IMR-90 (cell line): ENCODE results near the gene ST14. TPM values are rescaled to one million over a fixed set of nuclear protein-coding genes. Genes with fewer than 3 reads are reported as not detected.

ENCODE experiments used
- ATAC-seq: fragments of 200-7000 bp; cut with Tn5 transposase; 2 replicates; pipeline ENCODE4 v1.9.1; 2020; ENCODE audit warnings: low read depth, mild to moderate bottlenecking, moderate library complexity
- BruUV-seq: library from RNA; stranded (reverse); fragments of 400-500 nt; replicated peaks from 2 replicates; lab custom pipeline; 2021; lab: Mats Ljungman, UMichigan
- CTCF ChIA-PET: fragments of 300-600 bp; formaldehyde crosslinking; extraction: SDS; loops from one replicate; lab custom pipeline; 2021; ENCODE audit warnings: antibody characterized with exemption; lab: Yijun Ruan, JAX
- POLR2A ChIA-PET: fragments of 300-600 bp; sonication (Branson Sonifier 250); formaldehyde crosslinking; loops from one replicate; lab custom pipeline; 2022; ENCODE audit warnings: antibody characterized with exemption; ENCODE audit not compliant: unreplicated experiment; lab: Charles Lee
- DNase-seq: peaks from one replicate; pipeline ENCODE4 v3.0.0; 2013
- H2AFZ ChIP-seq: replicated peaks from 2 replicates; pipeline ENCODE3; 2013; ENCODE audit warnings: low read length, mild to moderate bottlenecking; ENCODE audit not compliant: poor library complexity
- H2AK5ac ChIP-seq: 2 replicates; pipeline ENCODE4 v1.6.1; 2013; ENCODE audit warnings: low read depth, low read length, inconsistent platforms
- H2AK9ac ChIP-seq: replicated peaks from 2 replicates; pipeline ENCODE3; 2013; ENCODE audit warnings: mild to moderate bottlenecking, low read depth, low read length, moderate library complexity; ENCODE audit not compliant: poor library complexity
- H2BK120ac ChIP-seq: 2 replicates; pipeline ENCODE4 v1.6.1; 2013; ENCODE audit warnings: low read depth, low read length, inconsistent platforms
- H2BK15ac ChIP-seq: 3 replicates; pipeline ENCODE4 v1.6.1; 2013; ENCODE audit warnings: low read depth, low read length, inconsistent platforms
- H2BK20ac ChIP-seq: 2 replicates; pipeline ENCODE4 v1.6.1; 2013; ENCODE audit warnings: low read depth, mild to moderate bottlenecking, inconsistent platforms, low read length, moderate library complexity
- H2BK5ac ChIP-seq: 2 replicates; pipeline ENCODE4 v1.6.1; 2013; ENCODE audit warnings: mild to moderate bottlenecking, low read depth, low read length, inconsistent platforms; ENCODE audit not compliant: poor library complexity, severe bottlenecking
- H3K14ac ChIP-seq: replicated peaks from 2 replicates; pipeline ENCODE4 v1.6.1; 2013; ENCODE audit warnings: low read depth, low read length, inconsistent platforms
- H3K18ac ChIP-seq: 2 replicates; pipeline ENCODE4 v1.6.1; 2013; ENCODE audit warnings: low read depth, low read length, control low read depth
- H3K23ac ChIP-seq: 2 replicates; pipeline ENCODE4 v1.6.1; 2013; ENCODE audit warnings: low read depth, low read length, inconsistent platforms
- H3K27ac ChIP-seq: 2 replicates; pipeline ENCODE4 v1.5.1; 2013; ENCODE audit warnings: mild to moderate bottlenecking, control low read depth, low read length; ENCODE audit not compliant: insufficient read depth
- H3K27me3 ChIP-seq: 2 replicates; pipeline ENCODE4 v1.6.1; 2013; ENCODE audit warnings: low read length; ENCODE audit not compliant: control insufficient read depth, insufficient read depth
- H3K36me3 ChIP-seq: 2 replicates; pipeline ENCODE4 v1.6.1; 2013; ENCODE audit warnings: low read length, mixed read lengths; ENCODE audit not compliant: control insufficient read depth, insufficient read depth
- H3K4ac ChIP-seq: 2 replicates; pipeline ENCODE4 v1.6.1; 2013; ENCODE audit warnings: low read depth, low read length, inconsistent platforms
- H3K4me1 ChIP-seq: 2 replicates; pipeline ENCODE4 v1.6.1; 2013; ENCODE audit warnings: low read length, mixed read lengths; ENCODE audit not compliant: control insufficient read depth, insufficient read depth
- H3K4me2 ChIP-seq: 2 replicates; pipeline ENCODE4 v1.6.1; 2013; ENCODE audit warnings: low read depth, mild to moderate bottlenecking, control low read depth, low read length, moderate library complexity
- H3K4me3 ChIP-seq: 2 replicates; pipeline ENCODE4 v1.5.1; 2013; ENCODE audit warnings: low read depth, mild to moderate bottlenecking, control low read depth, low read length, moderate library complexity; ENCODE audit not compliant: insufficient read depth
- H3K56ac ChIP-seq: 2 replicates; pipeline ENCODE4 v1.6.1; 2013; ENCODE audit warnings: low read length, inconsistent platforms; ENCODE audit not compliant: insufficient read depth; ENCODE audit errors: extremely low read depth
- H3K79me1 ChIP-seq, 2 experiments: 2 replicates each; pipeline ENCODE4 v1.6.1; 2013; ENCODE audit warnings: low read length in 2 of 2, inconsistent platforms in 1 of 2, low read depth in 1 of 2
- H3K9ac ChIP-seq: 2 replicates; pipeline ENCODE4 v1.6.1; 2013; ENCODE audit warnings: low read depth, low read length, control low read depth
- H3K9me1 ChIP-seq: 2 replicates; pipeline ENCODE4 v1.6.1; 2013; ENCODE audit warnings: low read length, inconsistent platforms; ENCODE audit not compliant: insufficient read depth
- H3K9me3 ChIP-seq: 2 replicates; pipeline ENCODE4 v1.6.1; 2013; ENCODE audit warnings: low read length; ENCODE audit not compliant: control insufficient read depth, insufficient read depth
- H4K20me1 ChIP-seq: 2 replicates; pipeline ENCODE4 v1.6.1; 2013; ENCODE audit warnings: low read length, inconsistent platforms; ENCODE audit not compliant: insufficient read depth
- H4K5ac ChIP-seq: 2 replicates; pipeline ENCODE4 v1.6.1; 2013; ENCODE audit warnings: mild to moderate bottlenecking, low read depth, low read length, control low read depth
- H4K8ac ChIP-seq, 2 experiments: 2 replicates each; pipeline ENCODE4 v1.6.1; 2013; ENCODE audit warnings: low read depth in 2 of 2, low read length in 2 of 2, control low read depth in 1 of 2, inconsistent platforms in 1 of 2
- H4K91ac ChIP-seq: 2 replicates; pipeline ENCODE4 v1.6.1; 2013; ENCODE audit warnings: low read depth, low read length, inconsistent platforms; ENCODE audit not compliant: insufficient read depth
- NFE2L2 ChIP-seq: fragments of 150-350 bp; IDR thresholded peaks from 2 replicates; pipeline ENCODE4 v1.6.1; 2016; ENCODE audit warnings: low read depth, mild to moderate bottlenecking, low read length
- RCOR1 ChIP-seq: IDR thresholded peaks from 2 replicates; pipeline ENCODE4 v1.6.1; 2012; ENCODE audit warnings: mild to moderate bottlenecking, low read length, improper control_type of control experiment; ENCODE audit not compliant: insufficient replicate concordance
- WGBS, 2 experiments: methylation state at CpG; one replicate each; pipeline versions ENCODE4 v1.1.5 to v1.1.7; 2013; ENCODE audit warnings: missing lambda C conversion rate in 2 of 2; ENCODE audit not compliant: insufficient read length in 1 of 2; ENCODE audit errors: extremely low coverage in 2 of 2; 5-methylcytosine and 5-hydroxymethylcytosine counted together
- dilution Hi-C: fragments of 300-500 bp; cut with HindIII; formaldehyde crosslinking; loops from one replicate; pipeline ENCODE4 v1.14.3; 2018; ENCODE audit warnings: low sequenced_read_pairs; ENCODE audit not compliant: unreplicated experiment
- in situ Hi-C: fragments of 300-500 bp; cut with MboI; formaldehyde crosslinking; loops from 3 replicates; pipeline ENCODE4 v1.14.3; 2019; ENCODE audit warnings: low sequenced_read_pairs, inconsistent platforms, mixed read lengths
- intact Hi-C: fragments of 100-400 bp; cut with micrococcal nuclease; formaldehyde crosslinking; loops from 2 replicates; pipeline ENCODE4 v1.10.0; 2022
- polyA plus RNA-seq, 3 experiments: library from polyadenylated mRNA; depleted of rRNA; stranded (reverse); fragments of >200 nt; gene quantifications; 2 replicates each; pipeline ENCODE4 v1.2.3, GENCODE V29; 2012; ENCODE audit warnings: low replicate concordance in 1 of 3
- total RNA-seq: library from RNA; depleted of rRNA; stranded (reverse); fragments of >200 nt; gene quantifications from 2 replicates; pipeline ENCODE4 v1.2.3, GENCODE V29; 2012

The ST14 gene
- total and polyA plus RNA-seq, 2 of the 4 experiments (the other 2 are of a cell fraction) = not detected

DNA sequence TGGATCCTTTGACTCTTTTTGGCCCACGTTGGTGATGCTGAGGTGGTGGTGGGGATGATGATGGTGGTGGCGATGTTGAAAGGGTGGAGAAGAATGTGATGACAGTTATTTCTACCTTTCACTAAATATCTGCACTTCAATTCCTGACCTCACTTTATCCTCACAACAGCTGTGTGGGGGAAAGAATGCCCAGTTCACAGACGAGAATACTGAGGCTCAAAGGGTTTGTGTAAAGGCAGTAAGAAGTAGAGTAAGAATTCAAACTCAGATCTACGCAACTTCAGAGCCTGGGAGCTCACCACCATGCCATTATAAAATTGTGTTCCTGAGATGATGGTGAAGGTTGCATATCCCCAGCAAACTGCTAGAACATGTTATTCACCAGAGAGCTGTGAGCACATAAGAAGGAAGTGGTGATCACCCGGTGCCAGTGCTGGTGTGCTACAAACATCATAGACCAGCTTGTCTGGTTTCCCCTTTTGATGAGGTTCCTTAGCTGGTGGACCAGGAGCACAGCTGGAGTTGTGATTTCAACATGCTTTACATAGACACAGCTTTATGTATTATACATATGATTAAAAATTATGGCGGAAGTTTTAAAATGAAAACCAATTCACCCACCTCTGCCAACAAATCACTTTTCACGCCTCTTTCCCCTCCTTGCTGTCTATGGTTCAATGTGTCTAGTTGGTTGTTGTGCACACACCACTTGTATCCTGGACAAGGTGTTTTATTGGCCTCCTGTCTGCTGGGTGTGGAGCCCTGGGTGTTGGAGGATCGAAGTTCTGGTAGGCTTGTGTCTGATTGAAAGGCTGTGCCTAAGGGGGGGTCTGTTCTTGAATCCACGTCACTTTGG is 6.2 kb downstream of the ST14 start:
- in situ Hi-C loops (no loop called here), dilution Hi-C loops (no loop called here), intact Hi-C loops (no loop called here)
- ChIA-PET CTCF (interaction anchor here (1.1 kb wide), 1 partner anchor 34 kb away, joined by 5 read pairs; no protein-coding TSS in a partner anchor), POLR2A (no interaction called here)
- Histone ChIP-seq H3K9me1 (peaks cover 8% of the 10 kb centered on the region), H2AK5ac (peak overlapping the region; percentile 38), H3K23ac (no peak overlapping the region), H2AK9ac (peak overlapping the region; percentile 63), H3K4ac (peak overlapping the region; percentile 44; the same call in 1 of the 2 replicates), H3K4me3 (no peak overlapping the region), H3K79me1 (no peaks in the 10 kb centered on the region), H3K27me3 (peaks cover 22% of the 10 kb centered on the region), H2BK20ac (no peak overlapping the region; the same call in 1 of the 2 replicates), H2BK5ac (peak overlapping the region; percentile 12), H3K14ac (no peak overlapping the region), H3K4me1 (peaks cover 4% of the 10 kb centered on the region), H3K9me3 (no peaks in the 10 kb centered on the region), H4K5ac (no peak overlapping the region), H3K9ac (no peak overlapping the region), H3K27ac (peak overlapping the region; percentile 12; the same call in 1 of the 2 replicates), H4K91ac (peak overlapping the region; percentile 42), H3K4me2 (no peak overlapping the region), H3K18ac (no peak overlapping the region), H3K36me3 (no peaks in the 10 kb centered on the region), H4K8ac (peak overlapping the region in 1 of 2 experiments; percentile 33; a peak in 2 of 4 replicates), H4K20me1 (no peaks in the 10 kb centered on the region), H2AFZ (peak overlapping the region; percentile 19), H2BK120ac (no peak overlapping the region; the same call in 1 of the 2 replicates), H3K56ac (no peak overlapping the region), H2BK15ac (no peak overlapping the region; the same call in 2 of the 3 replicates)
- ATAC-seq = no peak
- WGBS, 2 experiments = no CpG with 5 or more reads among the region's 9 CpGs
- no TSS peak for BruUV-seq
- TF ChIP-seq NFE2L2 (no peak), RCOR1 (peak; percentile 6)
- no peak for DNase-seq
